GM12891 (cell line): ENCODE measurements around the gene MEAK7.

ENCODE experiments used
- PAX5 ChIP-seq: IDR thresholded peaks from 2 replicates; pipeline ENCODE4 v1.6.1; 2011; ENCODE audit warnings: low read length, moderate library complexity, mild to moderate bottlenecking; ENCODE audit not compliant: insufficient read depth, severe bottlenecking
- POLR2A ChIP-seq: IDR thresholded peaks from 2 replicates; pipeline ENCODE4 v1.6.1; 2011; ENCODE audit warnings: low read depth, low read length, control low read depth
- POLR2AphosphoS5 ChIP-seq: IDR thresholded peaks from 2 replicates; pipeline ENCODE4 v1.6.1; 2011; ENCODE audit warnings: low read depth, low read length, control low read depth
- POU2F2 ChIP-seq: IDR thresholded peaks from 2 replicates; pipeline ENCODE4 v1.6.1; 2011; ENCODE audit warnings: low read depth, mild to moderate bottlenecking, control low read depth, low read length, moderate library complexity
- SPI1 ChIP-seq: IDR thresholded peaks from 2 replicates; pipeline ENCODE4 v1.6.1; 2011; ENCODE audit warnings: low read depth, low read length, control low read depth
- TAF1 ChIP-seq: IDR thresholded peaks from 2 replicates; pipeline ENCODE4 v1.6.1; 2011; ENCODE audit warnings: low read depth, low read length, control low read depth

DNA sequence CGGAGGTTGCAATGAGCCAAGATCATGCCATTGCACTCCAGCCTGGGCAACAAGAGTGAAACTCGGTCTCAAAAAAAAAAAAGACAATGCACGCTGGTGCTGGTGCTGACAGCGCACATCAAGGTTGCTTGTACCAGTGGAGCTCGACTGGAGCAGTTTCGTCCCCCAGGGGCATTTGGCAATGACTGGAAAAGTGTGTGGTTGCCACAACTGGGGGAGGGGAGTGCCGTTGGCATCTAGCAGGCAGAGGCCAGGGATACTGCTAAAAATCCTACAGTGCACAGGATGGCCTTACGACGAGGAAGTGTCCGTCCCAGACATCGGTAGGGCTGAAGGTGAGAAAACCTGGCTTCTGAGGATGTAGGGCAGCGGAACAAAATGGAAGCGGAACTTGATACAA is 2.4 kb downstream of the MEAK7 start:
- TF ChIP-seq POLR2AphosphoS5, result no peak
- no peak for TF ChIP-seq TAF1
- TF ChIP-seq POLR2A, result no peak
- no peak for TF ChIP-seq POU2F2
- no peak for TF ChIP-seq PAX5
- TF ChIP-seq SPI1, result no peak
